HEK293 (cell line): ENCODE data around the gene TGFBI.
A peak's percentile ranks its signal among the peaks of the same experiment; 100 is the strongest.

ENCODE experiments used
- CTCF ChIA-PET: fragments of 350-600 bp; formaldehyde crosslinking; extraction: SDS; loops from one replicate; lab custom pipeline; 2021; ENCODE audit warnings: antibody characterized with exemption; lab: Yijun Ruan, JAX
- POLR2A ChIA-PET: fragments of 300-600 bp; formaldehyde crosslinking; extraction: SDS; loops from one replicate; lab custom pipeline; 2020; ENCODE audit warnings: antibody characterized with exemption, inconsistent platforms; lab: Yijun Ruan, JAX
- H3K27ac ChIP-seq: fragments of 200-500 bp; sonication (Bioruptor generic); 2 replicates; pipeline ENCODE4 v1.5.1; 2014; ENCODE audit warnings: low read depth, low read length, control low read depth, inconsistent platforms; ENCODE audit errors: extremely low read depth
- H3K36me3 ChIP-seq, 2 experiments: fragments of 200-500 bp in 1 of 2; sonication (Bioruptor generic) in 1 of 2; 1 replicate in 1 of 2; 2 replicates in 1 of 2; pipeline ENCODE4 v1.5.1; 2014 to 2017; ENCODE audit warnings: inconsistent platforms in 2 of 2, low read length in 2 of 2; ENCODE audit not compliant: control insufficient read depth in 2 of 2, insufficient read depth in 1 of 2
- H3K4me1 ChIP-seq: fragments of 200-500 bp; sonication (Bioruptor generic); 2 replicates; pipeline ENCODE4 v1.5.1; 2014; ENCODE audit warnings: mild to moderate bottlenecking, low read length, inconsistent platforms; ENCODE audit not compliant: control insufficient read depth, insufficient read depth
- H3K4me3 ChIP-seq: 2 replicates; pipeline ENCODE4 v1.5.1; 2011; ENCODE audit warnings: low read depth, mild to moderate bottlenecking, control low read depth, low read length, moderate library complexity
- H3K9me3 ChIP-seq: fragments of 200-500 bp; sonication (Bioruptor generic); 2 replicates; pipeline ENCODE4 v1.5.1; 2014; ENCODE audit warnings: low read depth, low read length, inconsistent platforms; ENCODE audit not compliant: control insufficient read depth, insufficient read depth
- FEZF1 ChIP-seq: fragments of 450-650 bp; formaldehyde crosslinking; IDR thresholded peaks from 2 replicates; pipeline ENCODE4 v1.5.1; 2016; ENCODE audit warnings: missing biosample characterization, missing genetic modification characterization
- ZFP69B ChIP-seq: fragments of 450-650 bp; formaldehyde crosslinking; IDR thresholded peaks from 2 replicates; pipeline ENCODE4 v1.5.1; 2016; ENCODE audit warnings: missing biosample characterization, missing genetic modification characterization
- ZNF132 ChIP-seq: fragments of 450-650 bp; formaldehyde crosslinking; IDR thresholded peaks from 2 replicates; pipeline ENCODE4 v1.5.1; 2017; ENCODE audit warnings: missing biosample characterization, missing genetic modification characterization, borderline replicate concordance
- ZNF138 ChIP-seq: fragments of 450-650 bp; formaldehyde crosslinking; IDR thresholded peaks from 2 replicates; pipeline ENCODE4 v1.5.1; 2016; ENCODE audit warnings: missing biosample characterization, missing genetic modification characterization, borderline replicate concordance
- ZNF19 ChIP-seq: fragments of 450-650 bp; formaldehyde crosslinking; IDR thresholded peaks from 2 replicates; pipeline ENCODE4; 2016; ENCODE audit warnings: missing biosample characterization, missing genetic modification characterization, low read depth
- ZNF221 ChIP-seq: fragments of 450-650 bp; formaldehyde crosslinking; IDR thresholded peaks from 2 replicates; pipeline ENCODE4 v1.5.1; 2017; ENCODE audit warnings: missing biosample characterization, missing genetic modification characterization, borderline replicate concordance
- ZNF292 ChIP-seq: fragments of 450-650 bp; formaldehyde crosslinking; IDR thresholded peaks from 2 replicates; pipeline ENCODE4 v1.5.1; 2016; ENCODE audit warnings: low read depth, missing biosample characterization, missing genetic modification characterization, borderline replicate concordance
- ZNF335 ChIP-seq: fragments of 450-650 bp; formaldehyde crosslinking; conservative IDR thresholded peaks from 2 replicates; pipeline ENCODE4 v1.5.1; 2016; ENCODE audit warnings: missing biosample characterization, missing genetic modification characterization
- ZNF341 ChIP-seq: fragments of 450-650 bp; formaldehyde crosslinking; IDR thresholded peaks from 2 replicates; pipeline ENCODE4; 2016; ENCODE audit warnings: low read depth, missing biosample characterization, missing genetic modification characterization
- ZNF366 ChIP-seq: fragments of 450-650 bp; formaldehyde crosslinking; conservative IDR thresholded peaks from 2 replicates; pipeline ENCODE4 v1.5.1; 2016; ENCODE audit warnings: missing biosample characterization, missing genetic modification characterization
- ZNF426 ChIP-seq: fragments of 450-650 bp; formaldehyde crosslinking; IDR thresholded peaks from 2 replicates; pipeline ENCODE4 v1.5.1; 2017; ENCODE audit warnings: missing biosample characterization, missing genetic modification characterization, mild to moderate bottlenecking, inconsistent platforms, moderate library complexity
- ZNF521 ChIP-seq: fragments of 450-650 bp; formaldehyde crosslinking; IDR thresholded peaks from 2 replicates; pipeline ENCODE4 v1.5.1; 2017; ENCODE audit warnings: missing biosample characterization, mild to moderate bottlenecking, missing genetic modification characterization
- ZNF548 ChIP-seq: fragments of 450-650 bp; formaldehyde crosslinking; IDR thresholded peaks from 2 replicates; pipeline ENCODE4 v1.5.1; 2016; ENCODE audit warnings: missing biosample characterization, missing genetic modification characterization
- ZNF558 ChIP-seq: fragments of 450-650 bp; formaldehyde crosslinking; IDR thresholded peaks from 2 replicates; pipeline ENCODE4 v1.5.1; 2016; ENCODE audit warnings: missing biosample characterization, missing genetic modification characterization
- ZNF600 ChIP-seq: fragments of 450-650 bp; formaldehyde crosslinking; IDR thresholded peaks from 2 replicates; pipeline ENCODE4 v1.5.1; 2016; ENCODE audit warnings: missing biosample characterization, missing genetic modification characterization
- ZNF629 ChIP-seq: fragments of 450-650 bp; formaldehyde crosslinking; IDR thresholded peaks from 2 replicates; pipeline ENCODE4 v1.5.1; 2017; ENCODE audit warnings: missing biosample characterization, missing genetic modification characterization
- ZNF670 ChIP-seq: fragments of 450-650 bp; formaldehyde crosslinking; IDR thresholded peaks from 2 replicates; pipeline ENCODE4 v1.5.1; 2016; ENCODE audit warnings: missing biosample characterization, missing genetic modification characterization, low read depth
- TF ChIP-seq, protein P1 (sequence below): fragments of 450-650 bp; formaldehyde crosslinking; IDR thresholded peaks from 2 replicates; pipeline ENCODE4 v1.5.1; 2016; ENCODE audit warnings: missing biosample characterization, missing genetic modification characterization
- TF ChIP-seq, protein P2 (sequence below): fragments of 450-650 bp; formaldehyde crosslinking; IDR thresholded peaks from 2 replicates; pipeline ENCODE4 v1.5.1; 2016; ENCODE audit warnings: missing biosample characterization, missing genetic modification characterization, low read depth
- TF ChIP-seq, protein P3 (sequence below): fragments of 450-650 bp; formaldehyde crosslinking; IDR thresholded peaks from 2 replicates; pipeline ENCODE4; 2016; ENCODE audit warnings: missing biosample characterization, missing genetic modification characterization
- TF ChIP-seq, protein P4 (sequence below): fragments of 450-650 bp; formaldehyde crosslinking; IDR thresholded peaks from 2 replicates; pipeline ENCODE4 v1.5.1; 2016; ENCODE audit warnings: missing biosample characterization, missing genetic modification characterization
- TF ChIP-seq, protein P5 (sequence below): fragments of 450-650 bp; formaldehyde crosslinking; IDR thresholded peaks from 2 replicates; pipeline ENCODE4 v1.5.1; 2016; ENCODE audit warnings: missing biosample characterization, missing genetic modification characterization
- TF ChIP-seq, protein P6 (sequence below): fragments of 450-650 bp; formaldehyde crosslinking; IDR thresholded peaks from 2 replicates; pipeline ENCODE4 v1.5.1; 2016; ENCODE audit warnings: missing biosample characterization, missing genetic modification characterization

The TGFBI gene

DNA sequence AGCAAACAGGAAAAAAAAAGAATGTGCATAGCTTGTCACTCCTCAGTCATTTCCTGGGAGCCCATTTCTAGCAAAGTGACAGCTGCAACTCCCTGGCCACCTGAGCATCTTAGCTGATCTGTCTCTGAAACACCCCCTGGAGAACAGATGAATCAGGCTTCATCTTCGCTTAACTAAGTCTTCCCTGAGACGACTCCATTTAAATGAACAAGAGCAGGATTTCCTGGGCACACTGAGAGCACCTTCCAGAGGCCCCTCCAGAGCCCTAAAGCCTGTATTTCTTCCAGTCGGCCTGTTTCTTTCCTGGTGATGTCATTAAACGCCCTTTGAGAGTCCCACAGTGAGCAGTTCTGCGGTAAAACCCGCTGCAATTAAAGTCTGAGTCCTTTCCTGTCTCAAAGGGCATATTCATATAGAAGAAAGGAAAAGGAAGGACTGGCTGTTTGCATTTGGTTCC is 13.9 kb downstream of the TGFBI start (continued):
- TF ChIP-seq, protein P1, sequence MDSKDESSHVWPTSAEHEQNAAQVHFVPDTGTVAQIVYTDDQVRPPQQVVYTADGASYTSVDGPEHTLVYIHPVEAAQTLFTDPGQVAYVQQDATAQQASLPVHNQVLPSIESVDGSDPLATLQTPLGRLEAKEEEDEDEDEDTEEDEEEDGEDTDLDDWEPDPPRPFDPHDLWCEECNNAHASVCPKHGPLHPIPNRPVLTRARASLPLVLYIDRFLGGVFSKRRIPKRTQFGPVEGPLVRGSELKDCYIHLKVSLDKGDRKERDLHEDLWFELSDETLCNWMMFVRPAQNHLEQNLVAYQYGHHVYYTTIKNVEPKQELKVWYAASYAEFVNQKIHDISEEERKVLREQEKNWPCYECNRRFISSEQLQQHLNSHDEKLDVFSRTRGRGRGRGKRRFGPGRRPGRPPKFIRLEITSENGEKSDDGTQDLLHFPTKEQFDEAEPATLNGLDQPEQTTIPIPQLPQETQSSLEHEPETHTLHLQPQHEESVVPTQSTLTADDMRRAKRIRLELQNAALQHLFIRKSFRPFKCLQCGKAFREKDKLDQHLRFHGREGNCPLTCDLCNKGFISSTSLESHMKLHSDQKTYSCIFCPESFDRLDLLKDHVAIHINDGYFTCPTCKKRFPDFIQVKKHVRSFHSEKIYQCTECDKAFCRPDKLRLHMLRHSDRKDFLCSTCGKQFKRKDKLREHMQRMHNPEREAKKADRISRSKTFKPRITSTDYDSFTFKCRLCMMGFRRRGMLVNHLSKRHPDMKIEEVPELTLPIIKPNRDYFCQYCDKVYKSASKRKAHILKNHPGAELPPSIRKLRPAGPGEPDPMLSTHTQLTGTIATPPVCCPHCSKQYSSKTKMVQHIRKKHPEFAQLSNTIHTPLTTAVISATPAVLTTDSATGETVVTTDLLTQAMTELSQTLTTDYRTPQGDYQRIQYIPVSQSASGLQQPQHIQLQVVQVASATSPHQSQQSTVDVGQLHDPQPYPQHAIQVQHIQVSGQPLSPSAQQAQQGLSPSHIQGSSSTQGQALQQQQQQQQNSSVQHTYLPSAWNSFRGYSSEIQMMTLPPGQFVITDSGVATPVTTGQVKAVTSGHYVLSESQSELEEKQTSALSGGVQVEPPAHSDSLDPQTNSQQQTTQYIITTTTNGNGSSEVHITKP = peak; percentile 63
- 0 out of 2 replicates have a peak, but pooled peaks have one; percentile 29 for TF ChIP-seq ZNF335
- TF ChIP-seq, protein P2, sequence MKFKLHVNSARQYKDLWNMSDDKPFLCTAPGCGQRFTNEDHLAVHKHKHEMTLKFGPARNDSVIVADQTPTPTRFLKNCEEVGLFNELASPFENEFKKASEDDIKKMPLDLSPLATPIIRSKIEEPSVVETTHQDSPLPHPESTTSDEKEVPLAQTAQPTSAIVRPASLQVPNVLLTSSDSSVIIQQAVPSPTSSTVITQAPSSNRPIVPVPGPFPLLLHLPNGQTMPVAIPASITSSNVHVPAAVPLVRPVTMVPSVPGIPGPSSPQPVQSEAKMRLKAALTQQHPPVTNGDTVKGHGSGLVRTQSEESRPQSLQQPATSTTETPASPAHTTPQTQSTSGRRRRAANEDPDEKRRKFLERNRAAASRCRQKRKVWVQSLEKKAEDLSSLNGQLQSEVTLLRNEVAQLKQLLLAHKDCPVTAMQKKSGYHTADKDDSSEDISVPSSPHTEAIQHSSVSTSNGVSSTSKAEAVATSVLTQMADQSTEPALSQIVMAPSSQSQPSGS (tag by site-specific recombination) = peak; percentile 89
- TF ChIP-seq ZNF19 (tag by site-specific recombination) = no peak
- TF ChIP-seq ZNF341 (tag by site-specific recombination) = no peak
- TF ChIP-seq ZFP69B (tag by site-specific recombination) = no peak
- 0 out of 2 replicates have a peak, but pooled peaks have one; percentile 51 for TF ChIP-seq ZNF366 (tag by site-specific recombination)
- TF ChIP-seq FEZF1 = peak; percentile 42; the same call in 1 of the 2 replicates
- TF ChIP-seq ZNF670 (tag by site-specific recombination) = no peak
- no peak for TF ChIP-seq ZNF600

DNA sequence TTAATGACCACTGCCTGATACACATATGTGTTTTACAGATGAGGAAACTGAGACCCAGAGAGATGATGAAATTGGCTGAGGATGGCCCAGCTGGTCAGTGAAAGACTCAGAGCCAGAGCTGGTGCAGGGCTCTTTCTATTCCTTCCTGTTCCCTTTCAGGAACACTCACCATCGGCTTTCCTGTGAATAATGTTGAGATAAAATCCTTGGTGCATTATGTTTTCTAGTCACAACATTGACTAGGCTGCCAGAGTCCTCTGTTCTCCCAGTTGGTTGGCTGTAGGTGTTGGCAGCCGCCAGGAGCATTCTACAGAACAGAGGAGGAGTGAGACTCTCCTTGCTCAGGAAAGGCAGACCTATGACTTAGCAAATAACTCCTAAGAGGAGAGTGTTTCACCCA is 14.8 kb downstream of the TGFBI start:
- Histone ChIP-seq H3K27ac (no peak overlapping the region), H3K4me1 (peaks cover 2% of the 10 kb centered on the region; the same call in 1 of the 2 replicates), H3K9me3 (no peaks in the 10 kb centered on the region), H3K4me3 (no peak overlapping the region), H3K36me3 (no peaks in the 10 kb centered on the region)
- CTCF ChIA-PET = interaction anchor here (3.4 kb wide), 1 partner anchor 15 kb away, joined by 21 read pairs; no protein-coding TSS in a partner anchor
- POLR2A ChIA-PET = interaction anchor here (1.4 to 2.0 kb wide), 2 partner anchors 10 kb away, joined by 3 to 5 read pairs; no protein-coding TSS in a partner anchor
- TF ChIP-seq ZNF558 (tag by site-specific recombination) = no peak
- no peak for TF ChIP-seq ZNF629 (tag by site-specific recombination)
- no peak for TF ChIP-seq ZNF132 (tag by site-specific recombination)
- TF ChIP-seq ZNF548 (tag by site-specific recombination) = no peak
- TF ChIP-seq, protein P3, sequence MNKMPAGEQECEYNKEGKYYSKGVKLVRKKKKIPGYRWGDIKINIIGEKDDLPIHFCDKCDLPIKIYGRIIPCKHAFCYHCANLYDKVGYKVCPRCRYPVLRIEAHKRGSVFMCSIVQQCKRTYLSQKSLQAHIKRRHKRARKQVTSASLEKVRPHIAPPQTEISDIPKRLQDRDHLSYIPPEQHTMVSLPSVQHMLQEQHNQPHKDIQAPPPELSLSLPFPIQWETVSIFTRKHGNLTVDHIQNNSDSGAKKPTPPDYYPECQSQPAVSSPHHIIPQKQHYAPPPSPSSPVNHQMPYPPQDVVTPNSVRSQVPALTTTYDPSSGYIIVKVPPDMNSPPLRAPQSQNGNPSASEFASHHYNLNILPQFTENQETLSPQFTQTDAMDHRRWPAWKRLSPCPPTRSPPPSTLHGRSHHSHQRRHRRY (tag by site-specific recombination) = no peak
- TF ChIP-seq, protein P4, sequence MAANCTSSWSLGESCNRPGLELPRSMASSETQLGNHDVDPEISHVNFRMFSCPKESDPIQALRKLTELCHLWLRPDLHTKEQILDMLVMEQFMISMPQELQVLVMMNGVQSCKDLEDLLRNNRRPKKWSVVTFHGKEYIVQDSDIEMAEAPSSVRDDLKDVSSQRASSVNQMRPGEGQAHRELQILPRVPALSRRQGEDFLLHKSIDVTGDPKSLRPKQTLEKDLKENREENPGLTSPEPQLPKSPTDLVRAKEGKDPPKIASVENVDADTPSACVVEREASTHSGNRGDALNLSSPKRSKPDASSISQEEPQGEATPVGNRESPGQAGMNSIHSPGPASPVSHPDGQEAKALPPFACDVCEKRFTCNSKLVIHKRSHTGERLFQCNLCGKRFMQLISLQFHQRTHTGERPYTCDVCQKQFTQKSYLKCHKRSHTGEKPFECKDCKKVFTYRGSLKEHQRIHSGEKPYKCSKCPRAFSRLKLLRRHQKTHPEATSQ (tag by site-specific recombination) = no peak
- TF ChIP-seq ZNF426 (tag by site-specific recombination) = no peak
- TF ChIP-seq ZNF221 (tag by site-specific recombination) = no peak
- TF ChIP-seq, protein P5, sequence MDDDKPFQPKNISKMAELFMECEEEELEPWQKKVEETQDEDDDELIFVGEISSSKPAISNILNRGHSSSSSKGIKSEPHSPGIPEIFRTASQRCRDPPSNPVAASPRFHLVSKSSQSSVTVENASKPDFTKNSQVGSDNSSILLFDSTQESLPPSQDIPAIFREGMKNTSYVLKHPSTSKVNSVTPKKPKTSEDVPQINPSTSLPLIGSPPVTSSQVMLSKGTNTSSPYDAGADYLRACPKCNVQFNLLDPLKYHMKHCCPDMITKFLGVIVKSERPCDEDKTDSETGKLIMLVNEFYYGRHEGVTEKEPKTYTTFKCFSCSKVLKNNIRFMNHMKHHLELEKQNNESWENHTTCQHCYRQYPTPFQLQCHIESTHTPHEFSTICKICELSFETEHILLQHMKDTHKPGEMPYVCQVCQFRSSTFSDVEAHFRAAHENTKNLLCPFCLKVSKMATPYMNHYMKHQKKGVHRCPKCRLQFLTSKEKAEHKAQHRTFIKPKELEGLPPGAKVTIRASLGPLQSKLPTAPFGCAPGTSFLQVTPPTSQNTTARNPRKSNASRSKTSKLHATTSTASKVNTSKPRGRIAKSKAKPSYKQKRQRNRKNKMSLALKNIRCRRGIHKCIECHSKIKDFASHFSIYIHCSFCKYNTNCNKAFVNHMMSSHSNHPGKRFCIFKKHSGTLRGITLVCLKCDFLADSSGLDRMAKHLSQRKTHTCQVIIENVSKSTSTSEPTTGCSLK (tag by site-specific recombination) = no peak
- no peak for TF ChIP-seq ZNF292 (tag by site-specific recombination)
- no peak for TF ChIP-seq ZNF138 (tag by site-specific recombination)
- TF ChIP-seq ZNF521 (tag by site-specific recombination) = no peak
- TF ChIP-seq, protein P6, sequence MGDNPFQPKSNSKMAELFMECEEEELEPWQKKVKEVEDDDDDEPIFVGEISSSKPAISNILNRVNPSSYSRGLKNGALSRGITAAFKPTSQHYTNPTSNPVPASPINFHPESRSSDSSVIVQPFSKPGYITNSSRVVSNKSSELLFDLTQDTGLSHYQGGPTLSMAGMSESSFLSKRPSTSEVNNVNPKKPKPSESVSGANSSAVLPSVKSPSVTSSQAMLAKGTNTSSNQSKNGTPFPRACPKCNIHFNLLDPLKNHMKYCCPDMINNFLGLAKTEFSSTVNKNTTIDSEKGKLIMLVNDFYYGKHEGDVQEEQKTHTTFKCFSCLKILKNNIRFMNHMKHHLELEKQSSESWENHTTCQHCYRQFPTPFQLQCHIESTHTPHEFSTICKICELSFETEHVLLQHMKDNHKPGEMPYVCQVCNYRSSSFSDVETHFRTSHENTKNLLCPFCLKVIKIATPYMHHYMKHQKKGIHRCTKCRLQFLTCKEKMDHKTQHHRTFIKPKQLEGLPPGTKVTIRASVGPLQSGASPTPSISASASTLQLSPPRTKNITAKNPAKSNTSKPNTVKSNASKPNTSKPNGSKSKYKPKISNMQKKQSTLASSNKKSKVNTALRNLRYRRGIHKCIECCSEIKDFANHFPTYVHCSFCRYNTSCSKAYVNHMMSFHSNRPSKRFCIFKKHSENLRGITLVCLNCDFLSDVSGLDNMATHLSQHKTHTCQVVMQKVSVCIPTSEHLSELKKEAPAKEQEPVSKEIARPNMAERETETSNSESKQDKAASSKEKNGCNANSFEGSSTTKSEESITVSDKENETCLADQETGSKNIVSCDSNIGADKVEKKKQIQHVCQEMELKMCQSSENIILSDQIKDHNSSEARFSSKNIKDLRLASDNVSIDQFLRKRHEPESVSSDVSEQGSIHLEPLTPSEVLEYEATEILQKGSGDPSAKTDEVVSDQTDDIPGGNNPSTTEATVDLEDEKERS (tag by site-specific recombination) = no peak
- no peak for TF ChIP-seq ZFP69B (tag by site-specific recombination)
